Measurements from ENCODE around the gene CD6.

The CD6 gene

DNA sequence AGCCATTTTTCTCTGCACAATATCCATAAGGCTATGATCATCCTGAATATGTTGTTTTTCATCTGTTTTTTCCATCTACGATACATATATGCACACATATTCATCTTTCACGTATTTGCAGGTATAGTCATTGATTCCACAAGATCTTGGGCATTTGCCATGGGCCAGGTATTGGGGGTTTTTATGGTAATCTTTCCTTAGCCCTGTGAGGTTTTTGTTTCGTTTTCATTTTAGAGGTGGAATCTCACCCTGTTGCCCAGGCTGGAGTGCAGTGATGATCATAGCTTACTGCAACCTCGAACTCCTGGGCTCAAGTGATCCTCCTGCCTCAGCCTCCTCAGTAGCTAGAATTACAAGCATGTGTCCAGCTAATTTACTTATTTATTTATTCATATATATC is 20.0 kb downstream of the CD6 start:
- Histone ChIP-seq H3K36me3 (ENCODE audit: insufficient read depth, low read length) (no peaks in the 10 kb centered on the region), H3K27me3 (ENCODE audit: control insufficient read depth in 1 of 2, insufficient read depth in 2 of 2, low read length in 2 of 2) (no peaks in the 10 kb centered on the region), H3K9me3 (ENCODE audit: low read length) (no peaks in the 10 kb centered on the region), H3K4me1 (ENCODE audit: insufficient read depth, low read length) (no peaks in the 10 kb centered on the region), H3K27ac (ENCODE audit: low read depth, low read length) (no peak overlapping the region), H3K4me3 (ENCODE audit: low read depth in 1 of 2, low read length in 2 of 2) (no peak overlapping the region), H3K9ac (ENCODE audit: low read length) (no peak overlapping the region)

GRCh38 chr11:60992842-60993409 is 21.4 kb downstream of the CD6 start:
- no peak overlapping the region for H3K4me3 ChIP-seq (ENCODE audit: low read depth in 1 of 2, low read length in 2 of 2)
- no peak overlapping the region for H3K9ac ChIP-seq (ENCODE audit: low read length)
- no peaks in the 10 kb centered on the region for H3K9me3 ChIP-seq (ENCODE audit: low read length)
- H3K36me3 ChIP-seq (ENCODE audit: insufficient read depth, low read length), result no peaks in the 10 kb centered on the region
- no peaks in the 10 kb centered on the region for H3K27me3 ChIP-seq (ENCODE audit: control insufficient read depth in 1 of 2, insufficient read depth in 2 of 2, low read length in 2 of 2)
- H3K27ac ChIP-seq (ENCODE audit: low read depth, low read length), result no peak overlapping the region
- H3K4me1 ChIP-seq (ENCODE audit: insufficient read depth, low read length), result no peaks in the 10 kb centered on the region

GRCh38 chr11:60993615-60994014 is 22.1 kb downstream of the CD6 start:
- Histone ChIP-seq H3K4me3 (ENCODE audit: low read depth in 1 of 2, low read length in 2 of 2) (no peak overlapping the region), H3K9ac (ENCODE audit: low read length) (no peak overlapping the region), H3K27me3 (ENCODE audit: control insufficient read depth in 1 of 2, insufficient read depth in 2 of 2, low read length in 2 of 2) (no peaks in the 10 kb centered on the region), H3K4me1 (ENCODE audit: insufficient read depth, low read length) (no peaks in the 10 kb centered on the region), H3K27ac (ENCODE audit: low read depth, low read length) (no peak overlapping the region), H3K9me3 (ENCODE audit: low read length) (no peaks in the 10 kb centered on the region), H3K36me3 (ENCODE audit: insufficient read depth, low read length) (no peaks in the 10 kb centered on the region)

DNA sequence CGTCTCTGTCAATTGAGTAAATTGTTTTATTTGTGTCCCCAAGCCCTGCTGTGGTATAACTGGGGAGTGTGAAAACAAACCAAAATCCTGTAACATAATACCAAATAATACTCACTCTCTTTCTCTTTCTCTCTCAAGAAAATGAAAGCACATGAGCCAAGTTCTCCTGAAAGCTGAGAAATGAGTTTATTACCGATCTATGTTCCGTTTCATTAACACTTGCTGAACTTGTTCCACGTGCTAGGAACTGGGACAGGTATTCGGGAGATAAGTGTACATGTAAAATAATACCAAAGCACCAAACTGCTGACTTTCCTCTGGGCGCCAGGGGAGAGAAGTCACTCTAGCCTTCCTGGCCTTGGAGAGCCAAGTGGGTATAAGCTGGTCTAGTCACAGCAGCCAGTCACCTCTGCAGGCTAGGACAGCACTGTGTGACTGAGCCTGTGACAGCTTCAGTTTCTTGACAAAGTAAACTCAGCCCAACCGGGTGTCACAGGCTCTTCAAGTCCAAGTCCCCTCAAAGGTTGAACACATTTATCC is 23.1 kb downstream of the CD6 start:
- Histone ChIP-seq H3K27ac (ENCODE audit: low read depth, low read length) (no peak overlapping the region), H3K27me3 (ENCODE audit: control insufficient read depth in 1 of 2, insufficient read depth in 2 of 2, low read length in 2 of 2) (no peaks in the 10 kb centered on the region), H3K4me3 (ENCODE audit: low read depth in 1 of 2, low read length in 2 of 2) (no peak overlapping the region)

DNA sequence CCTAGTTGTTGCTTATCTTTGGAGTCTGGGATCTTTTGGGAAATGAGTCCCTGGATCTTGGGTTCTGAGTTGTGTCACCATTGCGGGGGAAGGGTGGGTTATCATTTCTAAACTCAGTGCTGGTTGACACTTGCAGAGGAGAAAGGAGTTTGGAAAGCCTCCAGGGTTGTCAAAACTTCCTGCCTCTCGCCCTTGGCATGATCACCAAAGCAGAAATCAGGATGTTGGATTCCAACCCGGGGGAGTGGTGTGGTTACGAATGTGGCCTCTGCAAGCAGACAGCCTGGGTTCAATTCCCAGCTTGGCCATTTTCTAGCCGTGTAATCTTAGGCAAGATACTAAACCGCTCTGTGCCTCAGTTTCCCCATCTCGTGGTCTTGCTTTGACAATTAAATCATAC is 24.3 kb downstream of the CD6 start:
- H3K9me3 ChIP-seq (ENCODE audit: low read length), result no peaks in the 10 kb centered on the region
- H3K27me3 ChIP-seq (ENCODE audit: control insufficient read depth in 1 of 2, insufficient read depth in 2 of 2, low read length in 2 of 2), result no peaks in the 10 kb centered on the region
- H3K4me1 ChIP-seq (ENCODE audit: insufficient read depth, low read length), result no peaks in the 10 kb centered on the region
- H3K36me3 ChIP-seq (ENCODE audit: insufficient read depth, low read length), result no peaks in the 10 kb centered on the region
- H3K9ac ChIP-seq (ENCODE audit: low read length), result no peak overlapping the region
- H3K27ac ChIP-seq (ENCODE audit: low read depth, low read length), result no peak overlapping the region
- H3K4me3 ChIP-seq (ENCODE audit: low read depth in 1 of 2, low read length in 2 of 2), result no peak overlapping the region

More for the DNA sequence above, 23.1 kb downstream of the CD6 start:
- Histone ChIP-seq H3K4me1 (ENCODE audit: insufficient read depth, low read length) (no peaks in the 10 kb centered on the region), H3K36me3 (ENCODE audit: insufficient read depth, low read length) (no peaks in the 10 kb centered on the region), H3K9me3 (ENCODE audit: low read length) (no peaks in the 10 kb centered on the region), H3K9ac (ENCODE audit: low read length) (no peak overlapping the region)

DNA sequence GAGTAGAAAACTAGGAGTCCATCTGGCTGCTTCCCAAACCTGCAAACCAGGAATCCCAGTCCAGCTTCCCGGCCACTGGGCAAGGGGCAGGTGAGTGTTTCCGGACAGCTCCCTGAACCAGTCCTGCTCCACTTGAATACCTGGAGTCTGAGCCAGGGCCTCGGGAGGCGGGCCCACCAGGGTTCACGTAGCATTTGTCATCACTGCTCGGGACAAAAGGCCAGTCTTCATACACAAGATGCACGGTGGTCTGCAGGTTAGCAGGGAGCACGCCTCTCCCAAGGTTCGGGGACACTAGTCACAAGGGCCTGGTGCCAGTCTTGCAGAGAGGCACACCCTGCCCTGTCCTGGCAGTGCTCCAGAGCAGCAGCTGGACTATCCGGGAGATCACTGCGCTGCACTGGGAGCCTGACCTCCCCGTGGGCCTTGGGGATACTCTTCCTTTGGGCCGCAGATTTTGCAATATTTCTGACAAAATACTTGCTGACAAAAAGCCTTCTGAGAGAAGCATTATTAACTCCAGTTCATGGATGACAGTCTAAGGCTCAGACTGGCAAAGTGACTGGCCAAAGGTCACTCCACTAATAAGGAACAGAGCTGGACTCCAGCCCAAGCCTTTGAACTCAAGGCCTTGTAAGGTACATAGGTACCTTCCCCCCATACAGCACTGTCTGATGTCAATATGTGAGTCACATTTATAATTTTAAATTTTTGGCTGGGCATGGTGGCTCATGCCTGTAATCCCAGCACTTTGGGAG is 25.1 kb downstream of the CD6 start:
- no peaks in the 10 kb centered on the region for H3K27me3 ChIP-seq (ENCODE audit: control insufficient read depth in 1 of 2, insufficient read depth in 2 of 2, low read length in 2 of 2)
- no peaks in the 10 kb centered on the region for H3K9me3 ChIP-seq (ENCODE audit: low read length)
- H3K9ac ChIP-seq (ENCODE audit: low read length), result no peak overlapping the region
- no peaks in the 10 kb centered on the region for H3K36me3 ChIP-seq (ENCODE audit: insufficient read depth, low read length)
- H3K27ac ChIP-seq (ENCODE audit: low read depth, low read length), result no peak overlapping the region
- H3K4me1 ChIP-seq (ENCODE audit: insufficient read depth, low read length), result no peaks in the 10 kb centered on the region
- H3K4me3 ChIP-seq (ENCODE audit: low read depth in 1 of 2, low read length in 2 of 2), result no peak overlapping the region

- Histone ChIP-seq H3K27me3 (ENCODE audit: control insufficient read depth in 1 of 2, insufficient read depth in 2 of 2, low read length in 2 of 2) (no peaks in the 10 kb centered on the region), H3K9me3 (ENCODE audit: low read length) (no peaks in the 10 kb centered on the region), H3K9ac (ENCODE audit: low read length) (no peak overlapping the region), H3K4me3 (ENCODE audit: low read depth in 1 of 2, low read length in 2 of 2) (no peak overlapping the region), H3K4me1 (ENCODE audit: insufficient read depth, low read length) (no peaks in the 10 kb centered on the region), H3K36me3 (ENCODE audit: insufficient read depth, low read length) (no peaks in the 10 kb centered on the region), H3K27ac (ENCODE audit: low read depth, low read length) (no peak overlapping the region)
Measured at GRCh38 chr11:61000426-61000825, 28.9 kb downstream of the CD6 start.

DNA sequence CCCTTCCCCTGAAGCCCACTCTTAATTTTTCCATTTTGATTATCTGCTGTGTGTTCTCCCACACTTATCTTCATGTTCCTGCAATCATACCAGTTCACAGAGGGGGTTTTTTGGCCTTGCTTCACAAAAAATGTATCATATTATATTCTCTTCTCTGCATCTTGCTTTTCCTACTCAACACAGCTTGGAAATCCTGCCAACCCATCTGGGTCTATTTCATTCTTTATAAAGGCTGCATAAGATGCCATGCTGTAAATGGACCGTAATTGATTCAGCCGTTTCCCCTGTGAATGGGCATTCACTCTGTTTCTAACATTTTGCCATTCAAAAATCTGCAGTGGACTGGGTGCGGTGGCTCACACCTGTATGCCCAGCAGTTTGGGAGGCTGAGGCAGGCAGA is 30.5 kb downstream of the CD6 start:
- H3K27me3 ChIP-seq (ENCODE audit: control insufficient read depth in 1 of 2, insufficient read depth in 2 of 2, low read length in 2 of 2), result peaks cover 0 to 6% of the 10 kb centered on the region in 2 donors
- H3K9me3 ChIP-seq (ENCODE audit: low read length), result no peaks in the 10 kb centered on the region
- no peak overlapping the region for H3K27ac ChIP-seq (ENCODE audit: low read depth, low read length)
- no peaks in the 10 kb centered on the region for H3K4me1 ChIP-seq (ENCODE audit: insufficient read depth, low read length)
- H3K9ac ChIP-seq (ENCODE audit: low read length), result no peak overlapping the region
- no peaks in the 10 kb centered on the region for H3K36me3 ChIP-seq (ENCODE audit: insufficient read depth, low read length)
- H3K4me3 ChIP-seq (ENCODE audit: low read depth in 1 of 2, low read length in 2 of 2), result no peak overlapping the region

- Histone ChIP-seq H3K36me3 (ENCODE audit: insufficient read depth, low read length) (no peaks in the 10 kb centered on the region), H3K9ac (ENCODE audit: low read length) (no peak overlapping the region), H3K4me3 (ENCODE audit: low read depth in 1 of 2, low read length in 2 of 2) (no peak overlapping the region)
Measured at GRCh38 chr11:61002598-61002997, 31.1 kb downstream of the CD6 start.

GRCh38 chr11:61004180-61004611 is 32.7 kb downstream of the CD6 start:
- peaks cover 0 to 25% of the 10 kb centered on the region in 2 donors for H3K27me3 ChIP-seq (ENCODE audit: control insufficient read depth in 1 of 2, insufficient read depth in 2 of 2, low read length in 2 of 2)

More at GRCh38 chr11:61002598-61002997, 31.1 kb downstream of the CD6 start:
- Histone ChIP-seq H3K27ac (ENCODE audit: low read depth, low read length) (no peak overlapping the region), H3K4me1 (ENCODE audit: insufficient read depth, low read length) (no peaks in the 10 kb centered on the region), H3K27me3 (ENCODE audit: control insufficient read depth in 1 of 2, insufficient read depth in 2 of 2, low read length in 2 of 2) (peaks cover 0 to 13% of the 10 kb centered on the region in 2 donors), H3K9me3 (ENCODE audit: low read length) (no peaks in the 10 kb centered on the region)

DNA sequence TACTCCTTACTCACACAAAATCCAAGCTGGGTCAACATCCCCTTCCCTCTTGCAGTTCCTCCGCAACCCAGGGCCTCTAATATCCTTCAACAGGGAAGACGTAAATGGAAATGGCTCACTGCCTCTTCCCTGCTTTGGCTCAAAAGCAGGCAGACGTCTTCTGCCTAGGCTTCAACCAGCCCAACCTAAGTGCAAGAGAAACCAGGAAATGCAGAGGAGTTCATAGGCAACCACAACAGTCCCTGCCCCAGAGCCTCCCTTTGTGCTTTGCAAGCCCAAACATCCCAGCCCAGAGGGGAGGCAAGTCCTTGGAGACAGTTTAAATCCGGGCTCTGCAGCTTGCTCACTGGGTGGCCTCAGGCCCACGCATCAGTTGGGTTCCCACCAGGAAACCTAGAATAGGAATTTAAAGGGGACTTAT is 33.3 kb downstream of the CD6 start:
- Histone ChIP-seq H3K27me3 (ENCODE audit: control insufficient read depth in 1 of 2, insufficient read depth in 2 of 2, low read length in 2 of 2) (peaks cover 0 to 25% of the 10 kb centered on the region in 2 donors), H3K9me3 (ENCODE audit: low read length) (no peaks in the 10 kb centered on the region), H3K4me3 (ENCODE audit: low read depth in 1 of 2, low read length in 2 of 2) (no peak overlapping the region), H3K27ac (ENCODE audit: low read depth, low read length) (no peak overlapping the region), H3K4me1 (ENCODE audit: insufficient read depth, low read length) (peaks cover 8% of the 10 kb centered on the region), H3K36me3 (ENCODE audit: insufficient read depth, low read length) (no peaks in the 10 kb centered on the region), H3K9ac (ENCODE audit: low read length) (no peak overlapping the region)

More at GRCh38 chr11:61004180-61004611, 32.7 kb downstream of the CD6 start:
- H3K9me3 ChIP-seq (ENCODE audit: low read length), result no peaks in the 10 kb centered on the region
- H3K4me3 ChIP-seq (ENCODE audit: low read depth in 1 of 2, low read length in 2 of 2), result no peak overlapping the region
- H3K4me1 ChIP-seq (ENCODE audit: insufficient read depth, low read length), result peaks cover 8% of the 10 kb centered on the region
- H3K9ac ChIP-seq (ENCODE audit: low read length), result no peak overlapping the region
- no peak overlapping the region for H3K27ac ChIP-seq (ENCODE audit: low read depth, low read length)
- H3K36me3 ChIP-seq (ENCODE audit: insufficient read depth, low read length), result no peaks in the 10 kb centered on the region

All from muscle layer of colon (tissue), 2 donors.